ENCODE results near the gene TBC1D22A. TPM values are rescaled to one million over a fixed set of nuclear protein-coding genes. Genes with fewer than 3 reads are reported as not detected.
A peak's percentile ranks its signal among the peaks of the same experiment; 100 is the strongest.

TBC1D22A gene
- total RNA-seq, 2 donors from 2014 or later: 21.5 to 23.1 TPM

- Histone ChIP-seq H3K27me3 (no peaks in the 10 kb centered on the region), H3K4me1 (peaks cover 30% of the 10 kb centered on the region), H3K4me3 (no peak overlapping the region), H3K9me3 (no peaks in the 10 kb centered on the region), H3K27ac (no peak overlapping the region), H3K36me3 (replicated peaks in 1 of 2; ENCODE audit: insufficient read depth in 1 of 2, low read depth in 2 of 2) (no peaks in the 10 kb centered on the region)
- ATAC-seq (no peak), DNase-seq (no peak)
- intact Hi-C loops (cut with DNase I): no loop called here
- WGBS, 2 donors: 69% methylated on average over 11 of the region's 11 CpGs
- TF ChIP-seq POLR2A (IDR thresholded peaks at IDR 0.05): no peak
- no peak for TF ChIP-seq CTCF (IDR thresholded peaks at IDR 0.05)
Observed at GRCh38 chr22:46752286-46752987, 10.0 kb upstream of the TBC1D22A start.

- TF ChIP-seq POLR2A (IDR thresholded peaks at IDR 0.05) (no peak), CTCF (IDR thresholded peaks at IDR 0.05) (no peak)
- no peak for ATAC-seq
- Histone ChIP-seq H3K9me3 (no peaks in the 10 kb centered on the region), H3K27ac (no peak overlapping the region), H3K27me3 (no peaks in the 10 kb centered on the region), H3K4me3 (no peak overlapping the region), H3K4me1 (peaks cover 30% of the 10 kb centered on the region), H3K36me3 (replicated peaks in 1 of 2; ENCODE audit: insufficient read depth in 1 of 2, low read depth in 2 of 2) (no peaks in the 10 kb centered on the region)
- WGBS, 2 donors: 83 to 90% methylated on average over 1 to 5 of the region's 6 CpGs
- DNase-seq: no peak
- intact Hi-C loops (cut with DNase I): no loop called here
Observed at GRCh38 chr22:46752988-46753310, 9.5 kb upstream of the TBC1D22A start.

GRCh38 chr22:46753360-46753759 is 9.1 kb upstream of the TBC1D22A start:
- intact Hi-C loops (cut with DNase I): no loop called here
- Histone ChIP-seq H3K36me3 (replicated peaks in 1 of 2; ENCODE audit: insufficient read depth in 1 of 2, low read depth in 2 of 2) (no peaks in the 10 kb centered on the region), H3K27ac (peak overlapping the region; percentile 63 to 94 (median 76)), H3K4me3 (no peak overlapping the region), H3K9me3 (no peaks in the 10 kb centered on the region), H3K4me1 (peaks cover 30% of the 10 kb centered on the region), H3K27me3 (no peaks in the 10 kb centered on the region)
- no peak for TF ChIP-seq CTCF (IDR thresholded peaks at IDR 0.05)
- no peak for TF ChIP-seq POLR2A (IDR thresholded peaks at IDR 0.05)
- WGBS, 2 donors: 87 to 90% methylated on average over 2 to 8 of the region's 8 CpGs
- DNase-seq (no peak), ATAC-seq (no peak)

GRCh38 chr22:46753761-46754109 is 8.7 kb upstream of the TBC1D22A start:
- Histone ChIP-seq H3K36me3 (replicated peaks in 1 of 2; ENCODE audit: insufficient read depth in 1 of 2, low read depth in 2 of 2) (no peaks in the 10 kb centered on the region), H3K27me3 (no peaks in the 10 kb centered on the region), H3K9me3 (no peaks in the 10 kb centered on the region), H3K4me1 (peaks cover 32% of the 10 kb centered on the region), H3K27ac (peak overlapping the region; percentile 63 to 94 (median 76)), H3K4me3 (no peak overlapping the region)
- 85% methylated on average over 4 of the region's 4 CpGs; no CpG with 5 or more reads in 1 of the 2 donors for WGBS, 2 donors
- intact Hi-C loops (cut with DNase I): no loop called here
- ATAC-seq (no peak), DNase-seq (no peak)
- TF ChIP-seq CTCF (IDR thresholded peaks at IDR 0.05) (no peak), POLR2A (IDR thresholded peaks at IDR 0.05) (no peak)
